ENCODE data around the gene POLL.
"Not testable (repeated sequence)": the region's sequence is repeated elsewhere in the genome, so short reads cannot be mapped to it uniquely, and the experiment has no call there.

POLL gene

DNA sequence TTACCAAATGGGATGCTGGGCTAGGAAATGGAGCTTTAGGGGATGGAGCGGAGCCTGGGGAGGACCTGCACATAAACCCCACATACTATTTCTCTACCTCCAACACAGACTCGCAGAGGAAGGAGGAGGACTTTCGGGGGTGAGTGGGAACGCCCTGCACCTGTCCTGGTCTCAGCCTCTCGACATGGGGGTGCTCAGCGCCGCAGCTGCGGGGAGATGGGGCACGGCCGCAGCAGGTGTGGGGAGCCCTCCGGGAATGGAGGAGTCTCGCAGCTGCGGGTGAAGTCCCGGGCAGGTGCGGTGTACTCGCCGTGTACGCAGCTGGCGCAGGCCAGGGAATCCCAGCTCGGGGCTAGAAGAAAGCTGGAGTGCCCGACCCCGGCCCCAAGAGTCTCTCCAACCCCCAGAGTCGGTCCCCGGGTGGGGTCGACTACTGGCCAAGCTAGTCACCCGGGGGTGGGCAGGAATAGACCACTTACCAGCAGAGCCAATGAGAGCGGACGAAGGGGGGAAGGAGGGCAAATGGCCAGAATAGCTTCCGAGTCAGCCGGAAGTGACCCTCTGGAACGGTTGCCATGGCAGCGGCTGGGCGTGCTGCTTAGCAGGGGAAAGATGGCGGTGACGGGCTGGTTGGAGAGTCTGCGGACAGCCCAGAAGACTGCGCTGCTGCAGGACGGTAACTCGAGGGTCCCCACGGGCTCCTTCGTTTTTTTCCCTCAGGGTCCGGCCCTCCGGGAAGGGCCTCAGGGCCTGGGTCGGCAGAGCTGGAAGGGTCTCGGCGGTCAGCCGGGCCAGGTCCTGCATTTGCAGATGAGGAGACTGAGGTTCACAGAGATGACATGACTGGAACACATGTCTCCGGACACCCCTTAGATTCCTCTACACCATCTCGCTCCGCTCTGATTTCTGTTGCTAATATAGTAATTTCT lies at the start of gene POLL, which contains the start of gene DPCD:
TSS of gene POLL (minus strand) at position 533 of the 929 bp plus-strand sequence. CDS start 897 bp downstream, outside the sequence.
TSS of gene DPCD (plus strand) at position 597 of the 929 bp plus-strand sequence. CDS start at position 613, 16 bp downstream.
- DNase-seq, result peak; percentile 91

DNA sequence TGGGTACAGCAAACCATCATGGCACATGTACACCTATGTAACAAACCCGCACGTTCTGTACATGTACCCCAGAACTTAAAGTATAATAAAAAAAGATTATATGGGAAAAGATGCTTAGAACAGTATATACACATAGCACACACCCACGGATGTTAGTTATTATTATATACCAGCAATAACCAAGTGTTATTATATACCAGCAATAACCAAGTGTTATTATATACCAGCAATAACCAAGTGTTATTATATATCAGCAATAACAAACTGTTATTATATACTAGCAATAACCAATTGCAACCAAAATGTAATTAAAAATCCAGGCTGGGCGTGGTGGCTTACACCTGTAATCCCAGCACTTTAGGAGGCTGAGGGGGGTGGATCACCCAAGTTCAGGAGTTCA lies 45.5 kb upstream of the POLL start:
- not testable (repeated sequence) for DNase-seq

DNA sequence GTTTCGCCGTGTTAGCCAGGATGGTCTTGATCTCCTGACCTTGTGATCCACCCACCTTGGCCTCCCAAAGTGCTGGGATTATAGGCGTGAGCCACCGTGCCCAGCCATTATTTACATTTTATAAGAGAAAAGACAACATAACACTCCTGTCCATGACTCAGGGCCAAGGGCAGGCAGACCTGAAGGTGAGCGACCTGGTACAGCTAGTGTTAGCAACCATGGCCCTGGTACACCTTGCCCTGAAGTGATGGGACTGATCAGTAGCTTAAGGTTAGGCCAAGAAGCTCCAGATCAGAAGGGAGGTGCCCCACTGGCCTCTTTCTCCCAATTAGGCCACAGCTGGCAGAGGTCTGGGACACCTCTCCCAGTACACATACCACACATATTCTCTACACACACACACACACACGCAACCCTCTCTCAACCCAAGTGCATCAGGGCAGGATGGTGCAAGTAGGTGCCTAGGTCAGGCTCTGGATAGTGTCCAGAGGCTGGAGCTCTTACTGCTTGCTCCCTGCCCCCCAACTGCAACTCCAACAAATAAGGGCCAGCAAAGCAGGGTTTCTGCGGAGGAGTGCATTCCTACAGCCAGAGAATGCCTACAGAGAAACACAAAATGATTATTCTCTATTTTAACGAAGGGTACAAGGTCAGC lies 43.9 kb upstream of the POLL start:
- DNase-seq, result no peak

DNA sequence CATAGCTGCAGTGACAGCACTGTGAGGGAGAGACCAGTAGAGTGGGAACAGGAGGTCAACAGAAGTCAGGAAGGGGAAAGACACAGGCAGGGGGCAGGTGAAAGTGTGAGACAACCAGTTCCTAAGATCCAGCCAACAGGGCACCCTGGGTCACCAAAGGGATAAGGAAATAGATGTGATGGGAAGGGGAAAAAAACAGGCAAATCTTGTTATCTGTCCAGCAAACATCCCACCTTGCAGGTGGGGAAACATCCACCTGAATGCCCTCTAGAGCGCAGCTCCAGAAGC lies 42.5 kb upstream of the POLL start:
- no peak for DNase-seq

DNA sequence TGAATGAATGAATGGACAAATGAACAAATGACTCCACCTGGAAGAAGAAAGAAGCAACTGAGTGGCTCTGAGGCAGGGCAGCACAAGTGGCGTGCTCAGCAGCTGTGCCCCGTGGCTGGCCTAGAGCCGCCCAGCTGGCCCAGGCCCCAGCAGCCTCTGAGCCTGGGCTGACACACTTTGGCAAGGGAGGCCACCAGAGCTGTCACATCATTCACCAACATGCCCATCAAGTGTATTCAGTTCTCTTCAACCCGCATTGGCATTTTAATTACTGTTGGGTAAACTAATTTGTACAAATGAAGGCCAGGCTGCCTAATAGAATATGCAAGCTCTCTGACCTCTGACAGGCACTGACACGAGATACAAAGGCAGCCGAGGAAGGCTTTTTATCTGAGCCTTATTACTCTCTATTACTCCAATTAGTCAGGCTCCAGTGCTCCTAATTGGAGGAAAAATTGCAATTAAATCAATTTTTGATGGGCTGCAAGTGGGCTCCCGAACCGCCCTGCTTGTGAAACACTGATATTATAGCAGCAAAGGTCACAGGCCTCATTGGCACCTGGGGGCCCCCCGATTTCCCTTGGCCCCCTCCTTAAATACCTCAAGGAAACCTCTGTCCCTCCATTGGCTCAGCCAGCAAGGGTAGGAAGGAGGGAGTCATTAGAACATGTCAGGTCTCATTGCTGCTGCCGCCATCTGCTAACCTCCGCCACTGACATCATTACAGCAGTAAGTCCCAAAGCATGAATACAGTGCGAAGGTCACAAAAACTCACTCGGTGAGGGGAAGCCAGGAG lies 42.0 kb upstream of the POLL start:
- no peak for DNase-seq

DNA sequence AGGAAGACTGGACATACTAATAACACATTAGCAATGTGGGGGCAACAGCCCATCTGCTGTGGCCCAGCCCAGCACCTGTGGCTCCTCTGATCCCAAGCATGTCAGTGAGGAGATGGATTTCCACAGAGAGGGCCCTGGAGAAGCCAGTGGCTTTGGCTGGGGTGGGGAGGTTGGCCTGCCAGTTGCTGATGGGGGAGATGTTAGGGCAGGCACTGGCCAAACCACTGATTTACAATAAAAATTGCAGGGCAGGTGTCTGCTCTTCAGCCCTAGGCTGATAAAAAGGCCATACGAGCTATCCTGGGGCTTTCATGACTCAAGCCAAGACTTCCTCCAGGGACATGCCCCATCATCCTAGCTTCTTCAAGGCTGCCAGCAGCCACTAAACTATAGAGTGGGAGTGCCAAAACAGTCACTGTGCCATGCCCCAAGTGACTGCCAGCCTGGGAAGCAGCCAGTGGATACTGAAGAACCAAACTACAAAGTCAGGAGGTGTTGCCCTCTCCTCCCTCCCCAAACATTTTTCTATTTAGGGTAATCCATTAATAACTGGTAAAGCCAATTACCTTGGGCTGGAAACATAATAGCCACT lies 37.9 kb upstream of the POLL start:
- DNase-seq, result no peak

DNA sequence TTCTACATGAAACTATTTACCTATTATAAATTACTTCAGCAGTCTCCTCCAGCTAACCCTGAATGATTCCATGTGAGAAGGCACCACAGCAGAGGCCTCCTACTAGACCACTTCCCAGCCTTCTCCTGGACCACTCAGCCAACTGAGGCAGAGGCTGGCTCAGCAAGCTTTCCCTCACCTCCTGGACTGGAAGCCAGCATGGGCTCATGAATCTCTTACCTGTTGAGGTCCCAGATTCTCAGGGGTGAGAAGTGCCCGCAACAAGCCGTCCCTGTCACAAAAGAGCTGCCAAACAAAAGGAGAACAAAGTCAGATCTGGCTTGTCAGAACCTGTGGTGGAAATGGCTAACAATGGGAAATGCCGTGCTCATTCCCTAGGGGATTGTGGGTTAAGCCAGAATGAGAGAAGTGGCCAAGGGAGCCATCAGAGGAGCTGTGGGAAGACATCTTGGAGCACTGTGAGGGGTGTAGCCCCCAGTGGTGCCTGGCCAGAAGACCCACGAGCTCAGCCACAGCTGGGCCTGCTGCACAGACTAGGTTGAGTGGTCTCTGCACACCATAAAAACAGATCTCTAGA lies 36.6 kb upstream of the POLL start:
- DNase-seq, result no peak

DNA sequence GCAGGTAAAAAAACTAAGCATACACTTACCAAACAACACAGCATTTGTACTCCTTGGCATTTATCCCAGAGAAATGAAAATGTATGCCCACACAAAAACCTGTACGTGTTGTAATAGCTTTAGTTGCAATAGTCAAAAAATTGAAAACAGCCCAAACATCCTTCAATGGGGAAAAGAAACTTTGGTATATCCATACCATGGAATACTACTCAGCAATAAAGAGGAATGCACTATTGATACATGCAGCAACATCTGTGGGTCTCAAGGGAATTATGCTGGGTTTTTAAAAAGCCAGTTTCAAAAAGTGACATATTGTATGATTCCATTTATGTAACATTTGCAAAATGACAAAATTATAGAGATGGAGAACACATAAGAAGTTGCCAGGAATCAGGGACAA lies 35.5 kb upstream of the POLL start:
- DNase-seq, result no peak

DNA sequence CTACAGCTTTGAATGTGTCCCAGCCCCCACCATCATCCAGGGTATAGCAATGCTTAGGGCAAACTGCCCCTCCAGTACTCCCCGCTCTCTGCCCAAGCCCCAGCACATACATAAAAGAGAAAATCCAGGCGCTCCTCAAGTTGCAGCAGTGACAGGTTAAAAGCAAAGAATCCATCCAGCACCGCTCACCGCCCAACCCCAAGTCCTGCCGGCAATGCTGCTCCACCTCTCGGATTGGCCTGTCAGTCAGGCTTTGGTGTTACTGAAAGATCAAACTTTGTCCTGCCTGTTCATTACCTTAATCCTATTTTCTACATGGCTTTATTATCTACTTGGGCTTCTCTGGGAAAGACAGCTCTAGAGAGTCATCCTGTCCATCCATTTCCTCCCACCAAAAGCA lies 31.9 kb upstream of the POLL start:
- DNase-seq, result no peak

DNA sequence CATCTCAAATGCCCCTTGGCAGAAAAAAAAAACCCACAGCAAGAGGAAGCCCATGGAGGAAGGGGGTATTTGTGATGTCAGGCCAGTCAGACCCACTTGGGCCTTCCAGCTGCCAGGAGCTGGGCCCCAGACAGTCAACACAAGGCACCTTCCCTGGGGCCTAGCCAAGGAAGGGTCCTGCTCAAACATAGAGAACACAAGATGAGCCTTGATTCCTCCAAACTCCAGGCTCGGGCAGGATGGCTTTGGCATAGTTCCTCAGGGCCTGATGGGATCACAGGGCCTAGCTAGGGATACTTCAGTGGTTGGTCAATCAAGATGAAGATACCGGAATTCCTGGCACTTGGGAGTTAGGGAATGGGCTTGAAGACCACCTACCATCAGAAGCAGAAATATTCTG lies 30.8 kb upstream of the POLL start:
- no peak for DNase-seq

DNA sequence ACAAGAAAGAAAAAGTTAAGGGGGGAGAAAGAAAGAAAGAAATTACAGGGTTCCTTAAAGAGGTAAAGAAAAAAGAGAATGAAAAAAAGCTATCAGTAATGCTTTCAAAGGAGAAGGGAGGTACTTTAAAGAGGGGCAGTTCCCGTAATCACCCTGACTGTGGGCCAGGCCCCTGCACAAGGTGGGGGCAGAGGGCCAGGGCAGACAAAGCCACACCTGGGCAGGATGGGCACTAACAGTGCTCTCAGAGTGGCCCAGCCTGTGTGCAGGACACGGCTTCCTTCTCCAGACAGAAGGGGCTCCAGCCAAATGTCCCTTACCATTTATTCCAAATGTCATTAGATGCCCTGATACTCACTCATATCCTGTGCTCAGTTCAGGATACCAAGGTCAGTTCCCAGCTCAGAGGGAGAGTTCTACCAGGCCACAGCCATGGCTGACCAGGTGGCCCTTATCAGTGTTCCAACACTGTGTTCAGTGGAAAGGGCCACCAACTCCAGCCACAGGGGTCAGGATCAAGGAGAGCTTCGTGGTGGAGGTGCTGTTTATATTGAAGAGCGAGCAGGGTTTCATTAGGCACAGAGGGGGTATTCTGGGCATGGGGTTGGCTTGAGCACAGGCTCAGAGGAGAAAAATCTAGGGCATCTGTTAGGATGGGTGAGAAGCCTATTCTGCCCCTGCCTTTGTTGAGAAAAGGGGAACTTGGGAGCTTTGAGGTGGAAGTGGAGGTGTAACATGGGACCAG lies 29.9 kb upstream of the POLL start:
- no peak for DNase-seq

DNA sequence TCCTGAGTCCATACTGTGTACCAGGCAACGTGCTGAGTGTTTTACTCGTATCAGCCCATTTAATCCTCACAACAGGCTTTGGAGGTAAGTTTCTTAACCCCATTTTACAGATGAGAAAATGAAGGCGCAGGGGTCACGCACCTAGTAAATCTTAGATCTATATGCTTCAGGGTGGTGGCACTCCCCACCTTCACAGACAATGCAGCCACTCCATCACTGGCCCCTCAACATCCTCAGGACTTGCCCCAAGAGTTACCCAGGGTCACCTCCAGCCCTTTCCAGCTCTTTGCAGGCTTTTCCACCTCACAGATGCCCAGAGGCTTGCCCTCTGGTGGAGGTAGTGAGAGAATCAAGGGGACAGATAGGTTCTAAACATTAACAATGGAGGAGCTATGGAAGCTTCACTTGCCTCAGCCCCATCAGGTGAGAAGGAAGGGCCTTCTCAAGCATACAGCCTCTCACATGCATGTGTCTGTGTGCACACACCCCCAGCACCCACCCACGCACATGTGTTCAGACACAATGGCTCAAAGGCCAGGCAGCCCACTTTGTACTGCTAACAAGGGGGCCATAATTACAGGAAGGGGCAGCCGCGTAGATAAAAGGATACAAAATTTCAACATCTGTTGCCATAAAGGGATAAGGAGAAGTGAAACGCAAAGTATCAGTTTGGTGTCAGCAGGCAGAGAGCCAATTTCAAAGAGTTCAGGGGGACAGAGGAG lies 29.2 kb upstream of the POLL start:
- no peak for DNase-seq

DNA sequence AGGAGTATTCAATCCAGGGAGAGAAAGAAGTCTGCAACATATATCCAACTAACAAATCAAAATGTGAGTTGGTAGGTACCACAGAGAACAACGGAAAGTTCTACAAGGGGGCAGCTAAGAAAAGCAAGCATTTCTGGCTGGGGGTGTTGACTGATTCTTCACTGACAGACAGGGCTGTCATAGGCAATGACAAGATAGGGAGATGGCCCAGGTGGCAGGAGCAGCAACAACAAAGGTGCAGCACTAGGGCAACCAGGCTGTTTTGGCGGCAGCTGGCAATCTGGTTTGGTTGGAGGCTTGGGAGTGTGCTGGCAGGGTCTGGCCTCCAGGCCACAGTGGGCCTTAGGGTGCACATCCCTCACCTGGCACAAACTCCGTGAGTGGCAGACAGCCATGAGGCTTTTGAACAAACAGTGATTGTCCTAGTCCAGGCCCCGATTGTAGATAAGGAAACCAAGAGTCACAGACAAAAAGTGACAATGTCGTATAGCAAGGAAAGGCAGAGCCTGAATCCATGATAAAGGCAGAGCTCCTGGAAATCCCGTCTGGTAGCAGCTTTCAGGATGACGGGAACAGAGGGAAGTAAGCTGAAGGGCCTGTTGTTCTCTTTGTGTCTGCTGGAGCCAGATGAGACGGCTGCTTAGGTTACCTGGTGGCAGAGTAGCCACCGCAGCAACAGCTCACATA lies 28.5 kb upstream of the POLL start:
- DNase-seq, result no peak

DNA sequence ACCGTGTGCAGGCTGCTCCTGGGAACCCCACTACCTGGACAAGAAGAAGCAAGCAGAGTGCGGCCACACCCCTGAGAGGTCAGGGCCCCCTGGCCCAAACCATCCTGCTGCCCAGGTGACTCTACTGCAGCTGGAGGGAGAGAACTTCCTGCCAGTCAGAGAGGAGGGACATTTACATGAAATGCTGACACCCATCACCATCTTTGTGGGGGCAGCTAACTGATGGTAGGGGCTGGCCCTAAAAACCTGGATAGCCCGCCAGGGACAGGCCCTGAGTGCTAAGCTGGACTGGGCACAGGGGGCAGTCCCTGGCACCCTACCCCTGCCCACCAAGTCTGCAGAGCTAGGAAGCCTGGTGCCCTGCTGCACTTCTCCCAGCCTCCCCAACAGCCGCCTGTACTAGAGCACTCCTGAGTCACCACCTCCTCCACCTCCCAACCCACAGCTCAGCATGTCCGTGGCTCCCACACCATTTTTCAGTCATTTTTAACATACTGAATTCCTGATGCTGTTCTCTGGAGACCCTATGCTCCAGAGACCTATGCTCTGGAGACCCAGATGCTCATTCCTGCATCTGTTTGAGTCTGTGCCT lies 27.6 kb upstream of the POLL start:
- no peak for DNase-seq

DNA sequence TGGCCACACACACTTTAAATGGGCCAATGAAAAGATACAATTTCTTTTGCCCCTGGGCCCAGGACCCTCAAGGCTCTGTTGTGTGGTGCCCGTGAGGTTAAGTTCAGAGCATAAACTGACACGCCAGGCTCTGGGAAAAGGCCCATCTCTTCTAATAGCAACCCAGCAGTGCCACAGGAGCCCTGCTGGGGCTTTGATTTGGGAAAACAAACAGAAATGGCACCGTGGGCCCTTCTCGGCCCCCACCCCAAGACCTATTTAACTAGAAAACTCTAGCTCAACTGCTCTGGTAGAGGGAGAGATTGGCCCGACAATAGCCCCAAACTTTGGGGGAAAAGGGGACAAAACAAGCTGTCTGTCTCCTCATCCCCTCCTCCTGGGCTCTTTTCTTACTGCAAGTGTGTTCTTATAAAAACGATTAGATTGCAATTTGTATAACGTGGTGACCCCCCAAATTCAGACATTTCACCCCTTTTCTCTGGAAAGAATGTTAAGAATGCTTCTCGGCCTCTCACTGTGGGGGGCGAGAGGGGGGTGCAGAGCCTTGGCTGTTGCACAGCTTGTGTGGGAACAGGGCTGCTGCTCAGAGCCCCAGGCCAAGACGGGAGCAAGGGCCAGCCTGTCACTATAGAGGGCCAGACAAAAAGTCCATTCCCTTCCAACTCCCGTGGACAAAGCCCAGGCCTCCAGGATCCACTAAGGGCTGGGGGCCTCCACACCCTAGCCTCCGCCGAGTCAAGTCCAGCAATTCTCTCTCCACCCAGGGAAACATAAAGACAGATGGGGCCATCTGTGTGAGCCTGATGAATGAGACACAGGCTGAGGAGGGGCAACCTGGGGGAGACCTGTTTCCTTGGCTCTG lies 26.8 kb upstream of the POLL start:
- no peak for DNase-seq

DNA sequence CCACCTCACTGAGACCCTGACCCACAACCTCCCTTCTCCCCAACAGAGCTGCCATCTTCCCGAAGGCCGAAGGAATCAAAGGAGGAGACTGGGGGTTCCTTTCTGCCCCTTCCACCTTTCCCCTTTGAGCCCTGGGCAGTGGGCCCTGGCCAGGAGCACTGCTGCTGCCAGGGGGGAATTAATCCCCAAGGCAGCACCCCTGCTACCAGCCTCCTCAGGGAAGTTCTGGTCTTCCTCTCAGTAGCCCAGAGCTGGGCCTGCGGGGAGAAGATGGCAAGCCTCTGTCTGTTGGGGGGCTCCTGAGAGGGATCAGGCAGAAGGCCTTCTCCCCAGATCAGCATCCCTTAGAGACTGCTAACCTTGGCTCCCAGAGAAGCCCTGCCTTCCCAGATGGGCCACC lies 25.6 kb upstream of the POLL start:
- DNase-seq, result no peak

DNA sequence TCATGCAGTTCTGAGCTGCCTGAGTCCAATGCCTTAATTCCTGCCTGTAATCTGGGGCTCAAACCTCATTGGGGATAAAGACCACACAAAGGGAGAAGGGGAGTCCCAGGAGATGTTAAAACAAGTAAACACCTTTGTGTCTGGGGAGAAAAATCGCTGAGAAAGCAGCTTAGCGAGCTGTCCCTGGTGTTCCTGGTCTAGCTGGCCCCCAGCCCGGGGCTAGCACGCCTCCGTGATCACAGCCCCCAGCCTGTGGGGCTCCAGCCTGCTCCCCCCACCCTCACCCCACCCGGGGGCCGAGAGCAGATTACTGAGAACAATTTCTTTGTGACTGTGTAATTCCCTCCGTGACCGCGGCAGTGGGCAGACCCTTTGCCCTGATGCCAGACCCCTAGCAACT lies 24.8 kb upstream of the POLL start:
- no peak for DNase-seq

DNA sequence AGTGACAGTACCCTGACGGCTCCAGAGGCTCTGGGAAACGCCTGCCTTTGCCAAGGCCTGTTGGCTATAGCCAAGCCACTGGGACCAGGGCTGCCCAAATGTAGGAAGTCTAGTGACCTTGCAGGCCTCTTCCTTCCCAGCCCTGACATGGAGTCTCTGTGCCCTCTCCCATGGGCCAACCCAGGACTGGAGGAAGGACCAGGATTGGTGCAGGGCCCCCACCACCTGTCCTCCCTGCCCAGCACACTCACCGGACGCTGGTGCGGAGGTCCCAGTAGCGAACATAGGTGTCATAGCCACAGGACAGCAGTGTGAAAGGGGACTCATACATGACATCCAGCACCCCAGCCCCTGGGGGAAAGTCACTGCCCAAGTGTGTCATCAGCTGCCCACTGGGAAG lies 24.0 kb upstream of the POLL start:
- DNase-seq, result no peak

Data from kidney glomerular epithelial cell (primary cell).